ENCODE measurements around the gene TGFBI. TPM values are rescaled to one million over a fixed set of nuclear protein-coding genes. Genes with fewer than 3 reads are reported as not detected.

The TGFBI gene
- total RNA-seq, 1 donor from 2014 or later: 4.6 TPM

- H3K4me3 Mint-ChIP-seq: no peak overlapping the region
- H3K4me1 Mint-ChIP-seq: peaks cover 4% of the 10 kb centered on the region
- TF ChIP-seq CTCF (conservative IDR thresholded peaks at IDR 0.05): no peak
- H3K36me3 Mint-ChIP-seq (ENCODE audit: low read depth): no peaks in the 10 kb centered on the region
- no peak for DNase-seq (ENCODE audit: low read depth, low spot score)
- no peak overlapping the region for H3K27ac Mint-ChIP-seq (ENCODE audit: unreplicated experiment)
- no peaks in the 10 kb centered on the region for H3K9me3 Mint-ChIP-seq
- H3K27me3 Mint-ChIP-seq (ENCODE audit: low read depth): peaks cover 56% of the 10 kb centered on the region
These were observed 2.9 kb downstream of the TGFBI start for GRCh38 chr5:136031711-136032110.

DNA sequence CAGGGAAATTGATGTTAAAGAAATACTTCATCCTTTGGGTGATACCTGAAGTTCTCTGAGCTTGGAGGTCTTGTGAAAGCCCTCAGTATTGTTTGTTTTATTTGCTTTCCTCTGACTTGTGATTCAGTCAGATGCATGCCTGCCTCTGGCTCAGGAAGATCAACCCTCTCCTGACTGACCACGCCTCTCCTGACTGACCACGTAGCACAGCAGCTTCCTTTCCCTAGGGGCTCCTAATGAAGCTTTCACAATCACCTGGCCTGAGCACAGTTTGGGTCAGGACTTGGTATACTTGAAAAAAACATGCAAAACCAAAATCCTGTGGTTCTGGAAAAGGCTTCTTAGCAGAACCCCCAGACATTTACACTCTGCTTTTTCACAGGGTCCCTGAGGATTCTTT lies 3.8 kb downstream of the TGFBI start:
- no peak for TF ChIP-seq CTCF (conservative IDR thresholded peaks at IDR 0.05)
- Mint-ChIP-seq H3K27ac (ENCODE audit: unreplicated experiment) (no peak overlapping the region), H3K27me3 (ENCODE audit: low read depth) (peaks cover 48% of the 10 kb centered on the region), H3K4me1 (peaks cover 9% of the 10 kb centered on the region), H3K36me3 (ENCODE audit: low read depth) (peaks cover under 1% of the 10 kb centered on the region), H3K9me3 (no peaks in the 10 kb centered on the region), H3K4me3 (no peak overlapping the region)
- DNase-seq (ENCODE audit: low read depth, low spot score): no peak

DNA sequence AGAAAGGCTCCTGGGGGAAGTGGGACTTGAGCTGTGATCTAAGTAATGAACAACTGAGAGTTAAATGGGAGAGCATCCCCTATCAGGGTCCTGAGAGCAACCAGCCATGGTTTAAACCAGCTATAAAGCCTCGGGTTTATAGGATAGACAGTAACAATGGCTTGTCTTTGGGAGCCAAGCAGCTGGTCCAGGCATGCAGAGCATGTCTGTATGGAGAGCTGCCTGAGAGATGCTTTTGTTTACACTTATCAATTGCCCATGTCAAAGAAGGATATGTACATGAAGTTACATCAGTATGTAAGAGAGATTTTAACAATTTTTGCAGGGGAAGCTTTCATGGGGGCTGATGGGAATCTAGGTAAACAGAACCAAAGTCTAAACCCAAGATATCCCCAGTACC lies 4.4 kb downstream of the TGFBI start:
- H3K27me3 Mint-ChIP-seq (ENCODE audit: low read depth): peaks cover 41% of the 10 kb centered on the region

GRCh38 chr5:136033848-136034247 lies 5.1 kb downstream of the TGFBI start:
- Mint-ChIP-seq H3K4me1 (peaks cover 9% of the 10 kb centered on the region), H3K4me3 (no peak overlapping the region), H3K27me3 (ENCODE audit: low read depth) (peaks cover 37% of the 10 kb centered on the region), H3K27ac (ENCODE audit: unreplicated experiment) (no peak overlapping the region), H3K36me3 (ENCODE audit: low read depth) (peaks cover 2% of the 10 kb centered on the region), H3K9me3 (no peaks in the 10 kb centered on the region)
- no peak for DNase-seq (ENCODE audit: low read depth, low spot score)
- no peak for TF ChIP-seq CTCF (conservative IDR thresholded peaks at IDR 0.05)

More for the DNA sequence above, 4.4 kb downstream of the TGFBI start:
- H3K27ac Mint-ChIP-seq (ENCODE audit: unreplicated experiment): no peak overlapping the region
- H3K36me3 Mint-ChIP-seq (ENCODE audit: low read depth): peaks cover 2% of the 10 kb centered on the region
- no peak overlapping the region for H3K4me3 Mint-ChIP-seq
- TF ChIP-seq CTCF (conservative IDR thresholded peaks at IDR 0.05): no peak
- peaks cover 9% of the 10 kb centered on the region for H3K4me1 Mint-ChIP-seq
- no peak for DNase-seq (ENCODE audit: low read depth, low spot score)
- no peaks in the 10 kb centered on the region for H3K9me3 Mint-ChIP-seq

DNA sequence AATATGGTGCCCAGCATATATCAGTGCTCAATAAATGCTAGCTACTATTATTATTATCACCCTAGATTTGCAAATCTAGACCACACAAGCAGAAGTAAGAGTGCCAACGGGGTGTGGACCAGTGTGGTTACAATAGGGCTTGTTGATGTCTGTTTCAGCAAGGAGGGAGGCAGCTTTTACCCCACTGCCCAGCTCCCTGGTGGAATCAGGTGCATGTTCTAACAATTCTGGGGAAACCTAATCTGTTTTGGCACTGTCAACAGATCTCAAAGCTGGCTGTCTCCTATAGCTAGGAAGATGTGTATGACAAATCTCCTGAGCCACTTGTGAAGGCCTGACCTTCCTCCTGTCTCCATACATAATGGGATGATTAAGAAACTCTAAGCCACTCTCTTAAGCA lies 5.7 kb downstream of the TGFBI start:
- peaks cover 30% of the 10 kb centered on the region for H3K27me3 Mint-ChIP-seq (ENCODE audit: low read depth)
- H3K4me3 Mint-ChIP-seq: no peak overlapping the region
- DNase-seq (ENCODE audit: low read depth, low spot score): no peak
- TF ChIP-seq CTCF (conservative IDR thresholded peaks at IDR 0.05): no peak
- H3K36me3 Mint-ChIP-seq (ENCODE audit: low read depth): peaks cover 2% of the 10 kb centered on the region
- H3K27ac Mint-ChIP-seq (ENCODE audit: unreplicated experiment): no peak overlapping the region
- peaks cover 9% of the 10 kb centered on the region for H3K4me1 Mint-ChIP-seq
- no peaks in the 10 kb centered on the region for H3K9me3 Mint-ChIP-seq

- H3K4me3 Mint-ChIP-seq: no peak overlapping the region
- peaks cover 9% of the 10 kb centered on the region for H3K4me1 Mint-ChIP-seq
- DNase-seq (ENCODE audit: low read depth, low spot score): no peak
- no peak for TF ChIP-seq CTCF (conservative IDR thresholded peaks at IDR 0.05)
- H3K27ac Mint-ChIP-seq (ENCODE audit: unreplicated experiment): no peak overlapping the region
- H3K9me3 Mint-ChIP-seq: no peaks in the 10 kb centered on the region
- peaks cover 25% of the 10 kb centered on the region for H3K27me3 Mint-ChIP-seq (ENCODE audit: low read depth)
- peaks cover 2% of the 10 kb centered on the region for H3K36me3 Mint-ChIP-seq (ENCODE audit: low read depth)
These were observed 6.2 kb downstream of the TGFBI start for GRCh38 chr5:136034984-136035383.
